Mucosa of descending colon (tissue), 3 donors: ENCODE results near the gene CDC42EP3. TPM values are rescaled to one million over a fixed set of nuclear protein-coding genes. Genes with fewer than 3 reads are reported as not detected.

Experiments used
- ATAC-seq: fragments of 200-7000 bp; cut with Tn5 transposase; one replicate; pipeline ENCODE4 v1.9.1; 2020; ENCODE audit warnings: mild to moderate bottlenecking, moderate library complexity
- DNase-seq, 3 donors: peaks; one replicate each; pipeline ENCODE4 v3.0.0-alpha.2; 2020
- H3K36me3 ChIP-seq: fragments of 200-600 bp; one replicate; pipeline ENCODE4 v1.8.0; 2021; ENCODE audit warnings: low read depth, mild to moderate bottlenecking
- H3K4me1 ChIP-seq: fragments of 200-600 bp; one replicate; pipeline ENCODE4 v1.8.0; 2021; ENCODE audit warnings: low read depth, mild to moderate bottlenecking
- H3K4me3 ChIP-seq: fragments of 200-600 bp; one replicate; pipeline ENCODE4 v1.8.0; 2021; ENCODE audit warnings: mild to moderate bottlenecking
- H3K9me3 ChIP-seq: fragments of 200-600 bp; one replicate; pipeline ENCODE4 v1.8.0; 2021; ENCODE audit warnings: mild to moderate bottlenecking
- intact Hi-C, 2 donors: fragments of 100-400 bp; cut with DNase I in 1 of 2; cut with micrococcal nuclease in 1 of 2; formaldehyde crosslinking; loops; one replicate each; pipeline versions ENCODE4 v1.11.0 to v1.11.1; 2022; cut with DNase I, micrococcal nuclease
- total RNA-seq, 3 donors: library from RNA; stranded (reverse); fragmentation: NEBNext Ultra II Directional in 2 of 3; extraction: Animal tissue kit (Norgen Biotek cat#: 25700) in 2 of 3; gene quantifications; one replicate each; pipeline versions ENCODE4 v1.2.1 to v1.2.4, GENCODE V29; 2021 to 2023
- TF ChIP-seq, protein P1 (sequence below): fragments of 200-600 bp; IDR thresholded peaks from one replicate; pipeline ENCODE4 v1.8.0; 2022; ENCODE audit warnings: antibody characterized with exemption, mild to moderate bottlenecking
- donor health status: DM: no; HTN: no; CAD: no; lungs with moderate emphysema.
- donor health status: DM: no; HTN: no; CAD: no.
- donor health status: DM: no; HTN: yes; CAD: no.

The CDC42EP3 gene
- total RNA-seq, 3 donors from 2014 or later = 27.9 to 67.0 (median 30.1) TPM

GRCh38 chr2:37664231-37664643 lies 7.2 kb downstream of the CDC42EP3 start:
- ATAC-seq = no peak
- intact Hi-C loops = no loop called here

DNA sequence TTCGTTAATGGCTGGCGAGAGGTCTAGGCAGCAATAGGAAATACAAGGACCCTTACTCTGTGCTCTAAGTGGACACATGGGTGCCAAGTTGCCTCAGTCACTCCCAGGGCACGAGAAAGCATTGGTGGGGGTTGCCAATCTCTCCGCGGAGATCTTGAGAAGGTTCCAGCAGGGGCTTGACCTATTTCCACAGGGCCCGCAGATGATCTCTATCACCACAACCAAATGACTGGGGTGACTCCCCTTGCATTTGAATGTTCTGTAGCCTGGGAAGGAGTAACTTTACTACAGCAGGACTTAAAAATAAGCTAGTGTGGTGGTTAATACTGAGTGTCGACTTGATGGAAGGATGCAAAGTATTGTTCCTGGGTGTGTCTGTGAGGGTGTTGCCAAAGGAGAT lies 8.1 kb downstream of the CDC42EP3 start:
- ATAC-seq = no peak
- TF ChIP-seq, protein P1, sequence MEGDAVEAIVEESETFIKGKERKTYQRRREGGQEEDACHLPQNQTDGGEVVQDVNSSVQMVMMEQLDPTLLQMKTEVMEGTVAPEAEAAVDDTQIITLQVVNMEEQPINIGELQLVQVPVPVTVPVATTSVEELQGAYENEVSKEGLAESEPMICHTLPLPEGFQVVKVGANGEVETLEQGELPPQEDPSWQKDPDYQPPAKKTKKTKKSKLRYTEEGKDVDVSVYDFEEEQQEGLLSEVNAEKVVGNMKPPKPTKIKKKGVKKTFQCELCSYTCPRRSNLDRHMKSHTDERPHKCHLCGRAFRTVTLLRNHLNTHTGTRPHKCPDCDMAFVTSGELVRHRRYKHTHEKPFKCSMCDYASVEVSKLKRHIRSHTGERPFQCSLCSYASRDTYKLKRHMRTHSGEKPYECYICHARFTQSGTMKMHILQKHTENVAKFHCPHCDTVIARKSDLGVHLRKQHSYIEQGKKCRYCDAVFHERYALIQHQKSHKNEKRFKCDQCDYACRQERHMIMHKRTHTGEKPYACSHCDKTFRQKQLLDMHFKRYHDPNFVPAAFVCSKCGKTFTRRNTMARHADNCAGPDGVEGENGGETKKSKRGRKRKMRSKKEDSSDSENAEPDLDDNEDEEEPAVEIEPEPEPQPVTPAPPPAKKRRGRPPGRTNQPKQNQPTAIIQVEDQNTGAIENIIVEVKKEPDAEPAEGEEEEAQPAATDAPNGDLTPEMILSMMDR = no peak
- no peaks in the 10 kb centered on the region for H3K36me3 ChIP-seq
- intact Hi-C loops = no loop called here
- DNase-seq = no peak
- no peak overlapping the region for H3K4me3 ChIP-seq
- no peaks in the 10 kb centered on the region for H3K9me3 ChIP-seq
- peaks cover 6% of the 10 kb centered on the region for H3K4me1 ChIP-seq

More at GRCh38 chr2:37664231-37664643, 7.2 kb downstream of the CDC42EP3 start:
- Histone ChIP-seq H3K4me1 (peaks cover 6% of the 10 kb centered on the region), H3K9me3 (no peaks in the 10 kb centered on the region), H3K4me3 (no peak overlapping the region), H3K36me3 (no peaks in the 10 kb centered on the region)
- DNase-seq = no peak
- TF ChIP-seq, protein P1 = no peak

- no peaks in the 10 kb centered on the region for H3K9me3 ChIP-seq
- H3K4me1 ChIP-seq = peaks cover 20% of the 10 kb centered on the region
- no peak for DNase-seq
- TF ChIP-seq, protein P1 = no peak
- ATAC-seq = no peak
- H3K4me3 ChIP-seq = no peak overlapping the region
- intact Hi-C loops = no loop called here
- no peaks in the 10 kb centered on the region for H3K36me3 ChIP-seq
Observed at GRCh38 chr2:37659723-37660122, 11.7 kb downstream of the CDC42EP3 start.

DNA sequence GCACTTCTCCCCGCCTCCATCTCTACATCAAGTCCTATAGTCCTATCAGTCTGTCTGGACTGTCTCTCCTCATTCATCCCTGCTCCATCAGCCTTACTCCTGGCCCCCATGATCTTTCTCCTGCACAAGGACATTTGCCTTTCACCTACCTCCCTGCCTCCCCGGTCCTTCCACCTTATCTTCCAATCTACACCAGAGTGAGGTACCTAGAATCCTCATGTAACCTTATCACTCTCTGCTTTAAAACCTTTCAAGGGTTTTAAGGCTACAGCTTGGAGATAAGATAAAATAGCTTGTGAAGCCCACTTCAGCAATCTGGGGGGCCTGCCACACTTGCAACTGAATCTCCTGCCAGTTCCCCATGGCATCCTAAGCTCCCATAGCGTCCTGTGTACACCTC lies 12.8 kb downstream of the CDC42EP3 start:
- TF ChIP-seq, protein P1 = no peak
- H3K4me1 ChIP-seq = peaks cover 21% of the 10 kb centered on the region
- no peak for DNase-seq
- ATAC-seq = no peak
- H3K9me3 ChIP-seq = no peaks in the 10 kb centered on the region
- no peak overlapping the region for H3K4me3 ChIP-seq
- intact Hi-C loops = no loop called here
- H3K36me3 ChIP-seq = no peaks in the 10 kb centered on the region

DNA sequence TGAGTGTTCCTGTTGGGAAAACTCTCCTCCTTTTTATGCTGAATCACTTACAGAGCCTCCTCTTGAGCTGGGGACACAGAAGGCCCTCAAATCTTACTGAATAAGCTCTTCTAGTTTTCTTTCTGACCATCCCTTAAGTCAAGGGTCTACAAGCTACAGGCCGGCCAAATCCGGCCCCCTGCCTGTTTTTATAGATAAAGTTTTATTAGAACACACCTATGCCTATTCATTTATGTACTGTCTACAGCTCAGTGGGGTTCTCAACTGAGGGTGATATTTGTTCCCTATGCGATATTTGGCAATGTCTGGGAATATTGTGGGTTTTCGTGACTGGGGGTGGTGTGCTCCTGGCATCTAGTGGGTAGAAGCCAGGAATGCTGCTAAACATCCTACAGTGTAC lies 14.0 kb downstream of the CDC42EP3 start:
- no peaks in the 10 kb centered on the region for H3K36me3 ChIP-seq
- no peak for ATAC-seq
- DNase-seq = no peak
- intact Hi-C loops = no loop called here
- no peaks in the 10 kb centered on the region for H3K9me3 ChIP-seq
- no peak overlapping the region for H3K4me3 ChIP-seq
- H3K4me1 ChIP-seq = peaks cover 19% of the 10 kb centered on the region
- TF ChIP-seq, protein P1 = no peak
